MCF 10A (cell line): ENCODE results near the gene AP4S1. TPM values are rescaled to one million over a fixed set of nuclear protein-coding genes. Genes with fewer than 3 reads are reported as not detected.
"Not testable (repeated sequence)": the region's sequence is repeated elsewhere in the genome, so short reads cannot be mapped to it uniquely, and the experiment has no call there.

Source experiments
- BruUV-seq: library from RNA; stranded (reverse); fragments of 400-500 nt; replicated peaks from 2 replicates; lab custom pipeline; 2021; lab: Mats Ljungman, UMichigan
- CTCF ChIA-PET: fragments of 300-600 bp; sonication (Branson Sonifier 250); formaldehyde crosslinking; extraction: SDS; loops from one replicate; lab custom pipeline; 2021; ENCODE audit warnings: antibody characterized with exemption, inconsistent platforms; lab: Yijun Ruan, JAX
- POLR2A ChIA-PET: fragments of 300-600, 350-650 bp; sonication (Branson Sonifier 250); formaldehyde crosslinking; extraction: SDS; loops from one replicate; lab custom pipeline; 2020; ENCODE audit warnings: antibody characterized with exemption, inconsistent platforms; lab: Yijun Ruan, JAX
- DNase-seq: peaks from one replicate; pipeline ENCODE4 v3.0.0-alpha.2; 2018; ENCODE audit not compliant: unreplicated experiment
- H3K27ac Mint-ChIP-seq: one replicate; pipeline ENCODE4 v1.8.0; 2022; ENCODE audit warnings: mild to moderate bottlenecking, low read depth, mixed read lengths; ENCODE audit not compliant: unreplicated experiment
- H3K27me3 Mint-ChIP-seq: one replicate; pipeline ENCODE4 v1.8.0; 2022; ENCODE audit warnings: mixed read lengths; ENCODE audit not compliant: insufficient read depth, unreplicated experiment
- H3K36me3 Mint-ChIP-seq: one replicate; pipeline ENCODE4 v1.8.0; 2022; ENCODE audit warnings: mild to moderate bottlenecking, moderate library complexity, mixed read lengths; ENCODE audit not compliant: insufficient read depth, unreplicated experiment
- H3K4me1 Mint-ChIP-seq: one replicate; pipeline ENCODE4 v1.8.0; 2022; ENCODE audit warnings: mixed read lengths; ENCODE audit not compliant: insufficient read depth, unreplicated experiment
- H3K4me3 Mint-ChIP-seq: one replicate; pipeline ENCODE4 v1.8.0; 2022; ENCODE audit warnings: mild to moderate bottlenecking, moderate library complexity, mixed read lengths; ENCODE audit not compliant: unreplicated experiment
- H3K9me3 Mint-ChIP-seq: one replicate; pipeline ENCODE4 v1.8.0; 2022; ENCODE audit warnings: mixed read lengths; ENCODE audit not compliant: unreplicated experiment
- CTCF ChIP-seq: fragments of 200-600 bp; IDR thresholded peaks from one replicate; pipeline ENCODE4 v1.8.0; 2022; ENCODE audit warnings: antibody characterized with exemption, mild to moderate bottlenecking; ENCODE audit not compliant: unreplicated experiment
- intact Hi-C: fragments of 100-400 bp; cut with micrococcal nuclease; formaldehyde crosslinking; loops from 2 replicates; pipeline ENCODE4 v1.14.1; 2022
- total RNA-seq: library from RNA; stranded (reverse); gene quantifications from 2 replicates; pipeline ENCODE4 v1.2.3, GENCODE V29; 2022

Gene AP4S1
- total RNA-seq, 1 experiment from 2014 or later: 13.4 TPM

DNA sequence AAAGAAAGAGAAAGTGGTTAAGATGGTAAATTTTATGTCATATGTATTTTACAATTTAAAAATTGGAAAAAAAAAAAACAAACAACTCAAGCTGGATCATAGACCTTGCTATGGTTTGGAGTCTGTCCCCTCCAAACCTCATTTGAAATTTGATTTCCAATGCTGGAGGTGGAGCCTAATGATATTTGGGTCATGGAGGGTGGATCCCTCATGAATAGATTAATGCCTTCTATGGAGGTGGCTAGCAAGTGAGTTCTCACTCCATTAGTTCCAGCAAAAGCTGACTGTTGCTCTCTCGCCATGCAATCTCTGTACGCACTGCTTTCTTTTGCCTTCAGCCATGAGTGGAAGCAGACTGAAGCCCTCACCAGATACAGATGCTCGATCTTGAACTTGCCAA, 22.2 kb upstream of the AP4S1 start:
- TF ChIP-seq CTCF: no peak
- Mint-ChIP-seq H3K9me3 (no peaks in the 10 kb centered on the region), H3K4me3 (no peak overlapping the region), H3K36me3 (peaks cover 62% of the 10 kb centered on the region), H3K27ac (no peak overlapping the region), H3K4me1 (no peaks in the 10 kb centered on the region), H3K27me3 (no peaks in the 10 kb centered on the region)
- no TSS peak for BruUV-seq
- no peak for DNase-seq
- POLR2A ChIA-PET: interaction anchor here (1.6 to 1.8 kb wide), 2 partner anchors 21 to 23 kb away, joined by 4 to 5 read pairs; partner anchors contain the start of gene STRN3
- intact Hi-C loops: no loop called here
- CTCF ChIA-PET: interaction anchor here (0.6 to 1.2 kb wide), 2 partner anchors 24 to 50 kb away, joined by 3 read pairs; no protein-coding TSS in a partner anchor

DNA sequence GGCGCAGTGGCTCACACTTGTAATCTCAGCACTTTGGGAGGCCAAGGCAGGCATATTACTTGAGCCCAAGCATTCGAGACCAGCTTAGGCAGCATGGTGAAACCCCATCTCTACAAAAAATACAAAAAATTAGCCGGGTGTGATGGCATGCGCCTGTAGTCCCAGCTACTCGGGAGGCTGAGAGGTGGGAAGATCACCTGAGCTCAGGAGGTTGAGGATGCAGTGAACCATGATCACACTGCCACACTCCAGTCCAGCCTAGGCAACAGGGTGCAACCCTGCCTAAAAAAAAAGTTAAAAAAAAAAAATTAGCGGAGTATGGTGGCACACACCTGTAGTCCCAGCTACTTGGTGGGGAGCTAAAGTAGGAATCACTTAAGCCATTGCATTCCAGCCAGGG, 21.4 kb upstream of the AP4S1 start:
- intact Hi-C loops, H3K9me3 Mint-ChIP-seq, H3K4me1 Mint-ChIP-seq, H3K27me3 Mint-ChIP-seq, BruUV-seq, DNase-seq, H3K27ac Mint-ChIP-seq, H3K4me3 Mint-ChIP-seq: not testable (repeated sequence)
- peaks cover 57% of the 10 kb centered on the region for H3K36me3 Mint-ChIP-seq
- ChIA-PET POLR2A (interaction anchor here (1.8 kb wide), 1 partner anchor 22 kb away, joined by 4 read pairs; the partner anchor contains the start of gene STRN3), CTCF (interaction anchor here (0.6 kb wide), 1 partner anchor 49 kb away, joined by 3 read pairs; no protein-coding TSS in a partner anchor)

DNA sequence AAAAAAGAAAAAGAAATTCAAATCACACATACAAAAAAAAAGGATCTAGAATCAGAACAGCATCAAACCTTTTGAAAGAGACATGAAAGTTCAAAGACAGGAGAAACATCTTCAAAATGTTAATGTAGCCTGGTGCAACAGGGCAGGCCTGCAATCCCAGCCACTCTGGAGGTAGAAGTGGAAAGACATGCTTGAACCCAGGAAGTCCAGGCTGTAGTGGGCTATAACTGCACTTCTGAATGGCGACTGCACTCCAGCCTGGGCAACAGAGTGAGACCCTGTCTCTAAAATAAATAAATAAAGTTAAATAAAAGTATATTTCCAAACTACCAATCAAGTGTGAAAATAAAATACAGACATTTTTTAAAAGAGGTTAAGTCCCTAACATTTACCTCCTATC, 18.7 kb upstream of the AP4S1 start:
- H3K27me3 Mint-ChIP-seq: no peaks in the 10 kb centered on the region
- DNase-seq: no peak
- H3K36me3 Mint-ChIP-seq: peaks cover 53% of the 10 kb centered on the region
- intact Hi-C loops: no loop called here
- ChIA-PET POLR2A (no interaction called here), CTCF (interaction anchor here (1.5 kb wide), 1 partner anchor 18 kb away, joined by 6 read pairs; no protein-coding TSS in a partner anchor)
- no peak overlapping the region for H3K27ac Mint-ChIP-seq
- H3K4me3 Mint-ChIP-seq: no peak overlapping the region
- no peak for TF ChIP-seq CTCF
- no peaks in the 10 kb centered on the region for H3K9me3 Mint-ChIP-seq
- no peaks in the 10 kb centered on the region for H3K4me1 Mint-ChIP-seq
- BruUV-seq: no TSS peak

- ChIA-PET POLR2A (interaction anchor here (0.7 to 1.1 kb wide), 2 partner anchors 11 to 77 kb away, joined by 3 read pairs; no protein-coding TSS in a partner anchor), CTCF (interaction anchor here (0.6 kb wide), 1 partner anchor 72 kb away, joined by 3 read pairs; no protein-coding TSS in a partner anchor)
- no peak for DNase-seq
- TF ChIP-seq CTCF: no peak
- BruUV-seq: no TSS peak
- Mint-ChIP-seq H3K27ac (no peak overlapping the region), H3K36me3 (peaks cover 37% of the 10 kb centered on the region), H3K4me1 (no peaks in the 10 kb centered on the region), H3K9me3 (no peaks in the 10 kb centered on the region), H3K4me3 (no peak overlapping the region), H3K27me3 (no peaks in the 10 kb centered on the region)
- intact Hi-C loops: no loop called here
These were observed 15.4 kb upstream of the AP4S1 start for GRCh38 chr14:31009836-31010574.
